Measurements from ENCODE around the gene SYCE3.

- TF ChIP-seq ESRRA (IDR thresholded peaks at IDR 0.05; ENCODE audit: borderline replicate concordance, low read depth) (no peak), E4F1 (CRISPR knock-in tag; IDR thresholded peaks at IDR 0.05; ENCODE audit: borderline replicate concordance) (no peak), KDM2B (CRISPR knock-in tag; IDR thresholded peaks at IDR 0.05) (no peak)
These were observed 36.9 kb downstream of the SYCE3 start for GRCh38 chr22:50525858-50526107.

All from K562 (cell line).